NCI-H1436 treated with DMSO at 0.1 percent for 48 hours (cell line): ENCODE data around the gene NOXA1.
"Not testable (repeated sequence)": the region's sequence is repeated elsewhere in the genome, so short reads cannot be mapped to it uniquely, and the experiment has no call there.

Source experiments
- DNase-seq: peaks from one replicate; lab custom pipeline; 2025; lab: John Stamatoyannopoulos, UW

NOXA1 gene

DNA sequence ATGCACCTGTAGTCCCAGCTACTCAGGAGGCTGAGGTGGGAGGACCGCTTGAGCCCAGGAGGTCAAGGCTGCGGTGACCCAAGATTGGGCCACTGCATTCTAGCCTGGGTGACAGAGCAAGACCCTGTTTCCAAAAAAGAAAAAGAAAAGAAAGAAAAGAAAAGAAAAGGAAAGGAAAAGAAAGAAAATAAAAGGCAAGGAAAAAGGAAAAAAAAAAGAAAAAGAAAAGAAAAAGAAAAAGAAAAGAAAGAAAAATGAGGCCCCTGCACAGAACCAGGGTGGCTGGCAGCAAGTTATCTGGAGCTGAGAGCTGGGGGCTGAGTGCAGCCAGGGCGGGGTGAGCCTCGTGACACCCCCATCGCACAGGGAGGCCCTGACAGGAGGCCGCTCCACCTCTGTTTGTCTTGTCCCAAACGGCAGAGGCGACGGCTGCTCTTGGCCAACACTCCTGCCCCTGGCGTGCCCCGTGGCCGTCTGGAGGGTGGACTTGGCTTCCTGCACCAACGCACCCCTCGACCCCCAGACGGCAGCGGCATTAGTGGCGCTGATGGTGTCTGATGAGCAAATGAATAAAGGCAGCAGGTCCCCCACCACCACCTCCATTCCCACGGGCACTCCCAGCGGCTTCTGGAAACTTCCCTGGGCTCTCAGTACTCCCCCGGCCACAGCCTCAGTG is 17.0 kb upstream of the NOXA1 start:
- DNase-seq, result no peak

DNA sequence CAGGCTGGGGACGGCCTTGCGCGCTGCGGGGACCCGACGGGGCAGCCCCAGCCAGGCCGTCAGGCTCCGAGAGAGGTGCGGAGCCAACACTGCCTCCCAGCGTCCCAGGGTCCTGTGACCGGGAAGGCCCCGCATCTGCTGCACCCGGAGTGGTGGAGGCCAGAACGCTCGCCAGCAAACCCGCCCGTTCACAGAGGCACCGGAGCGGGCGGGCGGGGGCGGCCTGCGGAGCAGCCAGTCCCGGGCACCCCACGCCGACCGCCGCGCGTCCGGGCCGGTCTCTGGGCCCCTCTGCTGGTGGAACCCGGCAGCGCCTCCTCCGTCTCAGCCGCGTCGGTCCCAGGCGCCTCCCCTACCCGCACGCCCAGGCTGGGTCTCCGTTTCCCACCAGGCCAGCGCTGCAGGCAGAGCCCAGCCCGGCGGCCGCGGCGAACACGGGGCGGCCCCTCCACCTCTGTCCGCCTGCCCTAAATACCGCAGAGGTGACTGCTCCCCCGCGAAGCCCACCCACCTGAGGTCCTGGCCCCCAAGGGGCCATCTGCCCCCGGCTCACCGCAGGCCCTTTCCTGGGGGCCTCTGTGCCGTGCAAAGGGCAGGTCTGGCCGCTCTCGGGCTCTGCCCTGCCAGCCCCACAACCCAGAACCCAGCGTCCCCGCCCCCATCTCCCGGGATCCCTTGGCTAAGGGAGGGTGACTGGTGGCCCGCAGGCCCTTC is 16.2 kb upstream of the NOXA1 start:
- no peak for DNase-seq

DNA sequence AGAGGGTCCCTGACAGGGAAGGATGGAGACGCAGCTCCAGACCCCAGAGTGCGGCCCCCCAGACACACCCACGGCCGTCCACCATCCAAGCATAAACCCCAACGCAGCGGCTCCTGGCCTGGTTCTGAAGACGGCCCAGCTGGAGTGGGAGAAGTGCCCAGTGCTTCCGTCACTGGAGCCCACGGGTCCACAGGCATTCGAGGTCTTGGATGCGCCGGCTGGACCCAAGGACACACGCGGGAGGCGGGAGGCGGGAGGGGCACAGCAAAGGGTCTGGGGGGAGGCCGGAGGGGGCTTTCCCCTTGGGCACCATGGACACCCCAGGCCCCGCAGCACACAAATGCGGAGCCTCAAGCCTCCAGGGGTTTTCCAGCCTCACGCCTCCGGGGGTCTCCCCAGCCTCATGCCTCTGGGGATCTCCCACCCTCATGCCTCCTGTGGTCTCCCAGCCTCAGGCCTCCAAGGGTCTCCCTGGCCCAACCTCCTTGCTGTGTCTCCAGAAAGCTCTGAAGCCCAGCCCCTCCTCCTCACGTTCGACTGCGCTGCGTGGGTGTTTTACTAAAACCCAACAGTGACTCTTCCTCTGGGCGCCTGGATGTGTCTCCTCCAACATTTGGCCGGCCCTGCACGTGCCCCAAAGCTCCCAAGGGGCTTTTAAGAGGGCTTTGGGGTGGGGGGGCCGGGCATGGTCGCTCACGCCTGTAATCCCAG is 15.4 kb upstream of the NOXA1 start:
- no peak for DNase-seq

DNA sequence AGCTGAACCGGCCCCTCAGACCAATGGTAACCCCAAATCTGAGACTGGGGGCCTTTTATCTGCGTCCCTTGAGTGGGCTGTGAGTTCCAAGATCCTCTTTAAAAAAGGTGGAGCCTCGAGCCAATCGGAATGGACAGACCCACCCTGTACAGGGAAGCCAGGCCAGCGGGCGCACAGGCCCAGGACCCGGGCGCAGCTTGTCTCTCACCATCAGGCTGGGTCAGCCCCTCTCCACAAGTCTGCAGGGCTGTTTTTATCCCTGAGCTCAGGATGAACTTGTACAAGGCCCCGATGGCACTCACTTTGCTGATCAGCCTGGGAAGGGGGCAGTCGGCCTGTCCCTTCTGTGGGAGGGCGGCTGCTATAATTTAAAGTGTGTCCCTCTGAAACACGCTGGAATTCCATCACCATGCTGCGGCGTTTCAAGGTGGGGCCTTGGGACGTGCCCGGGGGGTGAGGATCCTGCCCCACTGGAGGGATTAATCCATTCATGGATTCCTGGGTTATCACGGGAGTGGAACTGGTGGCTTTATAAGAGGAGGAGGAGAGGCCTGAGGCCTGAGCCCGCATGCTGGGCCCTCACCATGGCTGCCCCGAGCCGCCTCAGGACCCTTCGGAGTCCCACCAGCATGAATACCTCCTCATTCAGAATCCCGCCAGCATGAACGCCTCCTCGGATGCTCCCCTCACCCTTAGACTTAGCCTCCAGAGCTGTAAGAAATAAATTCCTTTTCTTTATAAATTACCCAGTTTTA is 14.4 kb upstream of the NOXA1 start:
- no peak for DNase-seq

DNA sequence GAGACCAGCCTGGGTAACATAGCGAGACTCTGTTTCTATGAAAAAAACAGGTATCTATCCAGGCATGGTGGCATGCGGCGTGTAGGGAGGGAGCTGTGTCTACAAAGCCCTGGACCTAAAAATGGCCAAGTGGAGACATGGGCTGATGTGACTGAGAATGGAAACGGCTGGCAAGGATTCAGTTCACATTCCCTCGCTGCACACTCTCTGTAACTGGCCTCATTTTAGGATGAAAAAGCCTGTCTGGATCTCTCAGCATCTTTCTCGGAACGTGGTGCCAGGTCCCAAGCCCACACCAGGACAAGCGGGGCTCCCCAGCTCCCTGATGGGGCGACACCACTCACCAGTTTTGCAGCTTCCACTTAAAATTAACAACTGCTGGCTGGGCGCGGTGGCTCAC is 13.7 kb upstream of the NOXA1 start:
- DNase-seq, result no peak

DNA sequence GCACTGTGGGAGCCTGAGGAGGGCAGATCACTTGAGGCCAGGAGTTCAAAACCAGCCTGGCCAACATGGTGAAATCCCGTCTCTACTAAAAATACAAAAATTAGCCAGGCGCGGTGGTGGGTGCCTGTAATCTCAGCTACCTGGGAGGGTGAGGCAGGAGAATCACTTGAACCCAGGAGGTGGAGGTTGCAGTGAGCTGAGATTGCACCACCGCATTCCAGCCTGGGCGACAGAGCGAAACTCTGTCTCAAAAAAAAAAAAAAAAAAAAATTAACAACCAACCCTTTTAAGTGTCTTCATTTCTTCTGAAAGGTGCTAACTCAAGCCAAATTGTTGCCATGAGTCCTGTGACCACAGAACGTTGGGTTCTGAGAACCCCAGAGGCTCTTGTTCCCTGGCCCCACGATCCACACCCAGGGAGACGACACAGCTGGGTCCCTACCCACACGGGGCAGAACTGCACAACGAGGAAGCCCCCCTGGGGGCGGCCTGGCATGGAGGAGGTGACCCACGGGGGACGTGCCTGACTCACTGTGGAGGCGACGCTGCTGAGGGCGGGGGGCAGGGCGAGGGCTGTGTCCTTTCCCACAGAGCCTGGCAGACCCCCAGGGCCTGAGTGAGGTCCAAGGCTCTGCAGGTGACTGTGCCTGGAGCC is 12.8 kb upstream of the NOXA1 start:
- not testable (repeated sequence) for DNase-seq

DNA sequence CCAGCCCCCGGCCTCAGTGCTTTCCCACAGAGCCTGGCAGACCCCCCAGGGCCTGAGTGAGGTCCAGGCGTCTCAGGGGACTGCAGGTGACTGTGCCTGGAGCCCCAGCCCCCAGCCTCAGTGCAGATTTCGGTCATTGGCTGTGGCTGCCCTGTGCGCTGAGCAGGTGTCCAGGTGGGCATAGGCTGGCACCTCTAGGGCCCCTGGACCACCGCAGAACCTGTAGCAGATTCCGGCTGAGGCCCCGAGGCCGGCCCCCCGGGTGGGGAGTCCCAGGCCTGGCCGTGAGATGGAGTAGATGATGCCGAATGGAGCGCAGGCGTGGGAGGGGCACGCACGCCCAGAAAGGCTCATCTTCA is 12.3 kb upstream of the NOXA1 start:
- DNase-seq, result no peak

DNA sequence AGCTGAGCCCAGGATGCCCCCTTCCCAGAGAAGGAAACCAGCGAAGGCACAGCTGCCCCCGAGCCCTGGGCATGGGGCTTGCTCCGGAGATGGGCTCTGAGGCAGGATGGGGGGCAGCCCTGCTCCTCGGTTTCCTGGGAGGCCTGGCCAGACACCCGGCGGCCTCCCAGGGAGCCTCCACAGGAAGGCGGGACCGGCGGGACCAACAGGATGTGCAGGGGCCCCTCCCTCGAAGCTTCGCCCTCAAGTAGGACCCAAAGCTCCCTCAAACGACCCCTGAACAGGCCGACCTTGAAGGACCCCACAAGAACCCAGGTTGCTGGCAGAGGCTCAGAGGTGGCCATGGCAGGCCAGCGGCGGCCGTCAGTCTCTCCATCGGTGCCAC is 11.9 kb upstream of the NOXA1 start:
- DNase-seq, result no peak

DNA sequence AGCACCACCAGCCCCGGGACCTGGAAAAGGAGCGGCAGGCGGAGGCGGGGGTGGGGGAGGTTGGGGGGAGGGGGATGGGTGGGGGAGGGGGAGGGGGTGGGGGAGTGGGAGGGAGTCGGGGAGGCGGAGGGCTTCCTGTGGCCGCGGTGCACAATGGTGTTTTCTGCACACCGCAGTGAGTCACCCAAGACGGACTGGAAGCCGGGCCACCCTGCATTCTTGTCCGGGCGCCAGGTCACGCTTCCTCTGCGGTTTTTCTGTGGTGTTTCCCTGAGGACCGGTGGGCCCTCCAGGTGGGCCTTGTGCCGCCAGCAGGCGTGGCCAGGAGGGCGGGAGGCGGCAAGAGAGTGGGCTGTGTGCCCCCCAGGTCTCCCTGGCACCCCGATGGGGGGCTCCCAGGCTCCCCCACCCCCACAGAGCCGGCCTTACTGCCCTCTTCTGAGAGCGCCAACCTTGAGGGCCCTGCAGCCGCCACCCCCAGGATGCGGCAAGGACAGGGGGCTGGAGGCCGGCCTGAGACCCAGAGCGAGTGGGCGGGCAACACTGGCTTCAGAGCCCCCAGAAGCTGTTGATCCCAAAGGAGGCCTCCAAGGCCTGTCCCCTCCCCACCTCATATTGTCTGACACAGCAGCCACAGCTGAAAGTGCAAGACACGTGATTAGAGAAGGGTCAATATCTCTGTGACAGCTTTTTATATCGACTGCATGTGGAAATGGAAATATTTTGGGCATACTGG is 11.4 kb upstream of the NOXA1 start:
- DNase-seq, result no peak

DNA sequence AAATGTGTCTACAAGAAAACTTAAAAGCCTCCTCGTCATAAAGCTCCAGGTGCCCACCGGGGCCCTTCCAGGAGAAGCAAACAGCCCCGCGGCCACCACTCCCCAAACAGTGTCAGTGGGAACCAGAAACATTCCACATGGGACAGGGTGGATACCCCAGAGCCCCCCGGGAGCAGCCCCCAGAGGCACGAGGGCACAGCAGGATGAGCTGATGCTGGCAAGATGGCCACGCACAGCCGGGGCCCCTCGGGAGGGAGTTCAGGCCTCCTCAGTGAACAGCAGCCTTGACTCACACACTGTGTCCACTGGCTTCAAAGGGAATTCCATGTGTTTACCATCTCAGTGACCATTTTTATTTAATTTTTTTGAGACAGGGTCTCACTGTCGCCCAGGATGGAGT is 10.8 kb upstream of the NOXA1 start:
- DNase-seq, result no peak

DNA sequence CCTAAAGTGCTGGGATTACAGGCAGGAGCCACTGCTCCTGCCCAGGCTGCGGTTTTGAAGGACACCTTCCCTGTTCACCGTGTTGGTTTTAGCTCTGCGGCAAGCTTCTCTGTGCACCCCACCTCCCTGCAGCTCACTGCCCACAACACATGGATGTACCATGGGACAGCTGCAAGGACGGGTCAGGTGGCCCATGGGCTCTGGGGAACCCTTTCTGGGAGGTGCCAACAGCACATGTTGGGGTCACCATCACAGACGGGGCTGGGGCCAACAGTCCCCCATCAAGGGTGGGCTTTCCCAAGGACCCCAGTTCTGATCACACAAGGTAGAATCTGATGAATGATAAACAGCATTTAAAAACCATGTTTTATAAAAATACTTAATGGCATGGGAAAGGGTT is 7.7 kb upstream of the NOXA1 start:
- no peak for DNase-seq

DNA sequence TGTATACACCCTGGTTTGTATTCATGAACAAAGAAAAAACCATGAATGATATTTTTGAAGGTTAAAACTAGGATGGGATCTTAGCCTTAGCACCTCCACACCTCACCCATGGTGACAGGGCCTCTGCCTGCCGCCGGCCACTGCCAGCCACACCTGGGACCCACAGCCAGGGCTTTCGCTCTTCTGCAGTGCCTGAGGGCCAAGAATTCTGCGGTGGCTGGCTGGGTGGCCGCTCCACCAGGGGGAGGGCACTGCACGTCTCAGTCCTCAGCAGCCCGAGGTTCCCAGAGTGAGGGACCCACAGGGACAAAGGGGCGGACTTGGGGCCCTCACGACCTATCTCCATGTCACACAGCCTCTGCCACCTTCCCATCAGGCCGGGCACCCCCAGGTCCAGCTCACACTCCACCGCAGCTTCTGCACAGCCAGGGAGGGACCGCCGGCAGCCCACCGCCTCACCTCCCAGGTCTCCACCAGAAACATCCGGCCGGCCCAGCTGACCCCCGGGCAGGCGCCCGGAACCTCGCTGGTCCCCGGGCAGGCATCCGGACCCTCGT is 7.1 kb upstream of the NOXA1 start:
- DNase-seq, result no peak

DNA sequence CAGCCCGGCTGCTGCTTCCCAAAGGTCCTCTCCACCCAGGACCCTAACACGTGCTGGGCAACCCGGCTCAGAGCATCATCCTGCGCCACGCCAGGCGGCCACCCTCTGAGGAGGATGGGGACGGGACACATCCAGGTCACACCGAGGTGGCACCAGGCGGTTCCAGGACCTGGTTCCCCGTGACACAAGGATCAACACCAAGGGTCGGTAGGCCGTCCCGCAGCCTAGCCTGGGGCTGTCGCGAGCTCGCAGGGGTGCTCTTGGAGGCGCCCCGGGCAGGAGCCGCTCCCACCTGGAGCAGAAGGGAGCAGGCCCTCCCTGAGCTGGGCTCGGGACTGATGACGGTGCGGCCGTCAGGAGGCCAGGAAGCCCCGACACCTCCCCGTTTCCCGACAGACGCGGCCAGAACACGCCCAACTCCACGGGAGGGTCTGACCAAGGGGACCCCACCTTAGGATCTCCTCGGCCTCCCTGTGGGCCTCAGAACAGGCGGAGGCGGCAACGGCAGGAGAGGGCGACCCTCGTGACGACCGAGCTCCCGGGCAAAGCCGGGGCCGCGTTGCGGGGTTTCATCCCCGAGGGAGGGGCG is 6.5 kb upstream of the NOXA1 start:
- DNase-seq, result no peak

DNA sequence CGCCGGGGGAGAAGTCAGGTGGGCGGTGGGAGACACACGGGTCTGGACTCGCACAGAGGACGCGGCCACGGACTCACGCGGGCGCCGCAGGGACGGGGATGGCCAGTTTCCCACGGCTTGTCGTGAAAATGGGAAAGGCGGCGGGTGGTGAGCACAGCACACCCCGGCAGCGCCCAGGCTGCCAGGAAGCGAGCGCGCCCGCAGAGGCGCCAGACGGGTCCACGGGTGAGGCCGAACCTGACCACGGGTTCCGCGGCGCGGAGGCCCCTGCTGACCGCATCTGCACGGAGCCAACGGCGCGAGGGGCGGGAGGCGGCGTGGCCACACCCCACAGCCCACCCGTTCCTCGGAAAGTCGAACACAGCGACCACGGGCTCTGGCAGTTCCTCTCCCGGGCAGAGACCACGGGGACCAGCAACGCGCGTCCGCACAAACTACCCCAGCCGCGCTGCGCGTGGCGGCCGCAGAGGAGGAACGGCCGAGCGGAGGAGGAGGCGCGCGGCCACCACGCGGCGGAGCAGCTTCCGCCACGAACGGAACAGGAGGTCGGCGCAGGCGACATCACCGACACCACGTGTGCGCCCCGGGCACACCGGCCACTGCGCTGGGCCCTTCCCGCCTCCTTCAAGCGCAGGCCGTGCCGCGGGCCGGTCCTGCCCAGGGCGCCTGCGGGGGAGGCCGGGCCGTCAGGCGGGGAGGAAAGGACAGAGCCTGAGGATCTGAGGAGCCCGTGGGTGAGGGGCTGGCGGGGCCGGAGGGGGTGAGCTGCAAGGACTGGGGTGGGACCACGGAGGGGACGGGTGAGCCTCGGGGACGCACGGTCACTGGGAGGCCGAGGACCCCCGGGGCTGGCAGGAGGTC is 5.8 kb upstream of the NOXA1 start:
- DNase-seq, result no peak

DNA sequence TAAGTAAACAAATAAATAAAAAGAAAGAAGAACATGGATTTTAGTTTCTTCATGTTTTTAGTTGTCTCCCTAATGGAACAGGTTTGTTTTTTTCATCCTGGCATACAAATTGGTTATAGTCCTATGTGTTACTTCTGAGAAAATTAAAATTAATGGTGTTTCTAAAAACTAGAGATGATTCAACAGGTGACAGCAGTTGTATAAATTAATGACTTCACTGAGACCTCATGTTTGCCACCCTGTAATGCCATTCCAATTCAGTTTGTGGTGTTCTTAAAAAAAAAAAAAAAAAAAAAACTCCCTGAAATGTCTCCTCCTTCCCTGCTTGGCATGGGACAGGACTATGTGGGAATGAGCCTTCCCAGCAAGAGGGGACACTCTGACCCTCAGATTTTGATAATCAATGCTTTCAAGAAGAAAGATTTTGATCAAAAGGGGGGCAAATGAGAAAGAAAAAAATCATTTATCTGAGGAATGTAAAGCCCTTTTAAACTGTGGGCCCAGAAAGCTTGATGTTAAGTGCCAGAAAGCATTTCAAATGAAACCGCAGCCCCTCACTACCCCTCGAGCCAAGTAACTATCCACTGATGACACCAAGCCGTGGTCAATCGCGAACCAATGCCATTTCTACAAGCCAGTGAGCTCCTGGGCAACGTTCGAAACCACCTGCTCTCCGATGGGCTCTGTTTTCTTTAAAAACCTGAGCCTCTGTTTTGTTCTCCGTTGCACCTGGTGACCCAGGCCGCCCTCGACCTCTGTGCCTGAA is 1.2 kb upstream of the NOXA1 start:
- no peak for DNase-seq

DNA sequence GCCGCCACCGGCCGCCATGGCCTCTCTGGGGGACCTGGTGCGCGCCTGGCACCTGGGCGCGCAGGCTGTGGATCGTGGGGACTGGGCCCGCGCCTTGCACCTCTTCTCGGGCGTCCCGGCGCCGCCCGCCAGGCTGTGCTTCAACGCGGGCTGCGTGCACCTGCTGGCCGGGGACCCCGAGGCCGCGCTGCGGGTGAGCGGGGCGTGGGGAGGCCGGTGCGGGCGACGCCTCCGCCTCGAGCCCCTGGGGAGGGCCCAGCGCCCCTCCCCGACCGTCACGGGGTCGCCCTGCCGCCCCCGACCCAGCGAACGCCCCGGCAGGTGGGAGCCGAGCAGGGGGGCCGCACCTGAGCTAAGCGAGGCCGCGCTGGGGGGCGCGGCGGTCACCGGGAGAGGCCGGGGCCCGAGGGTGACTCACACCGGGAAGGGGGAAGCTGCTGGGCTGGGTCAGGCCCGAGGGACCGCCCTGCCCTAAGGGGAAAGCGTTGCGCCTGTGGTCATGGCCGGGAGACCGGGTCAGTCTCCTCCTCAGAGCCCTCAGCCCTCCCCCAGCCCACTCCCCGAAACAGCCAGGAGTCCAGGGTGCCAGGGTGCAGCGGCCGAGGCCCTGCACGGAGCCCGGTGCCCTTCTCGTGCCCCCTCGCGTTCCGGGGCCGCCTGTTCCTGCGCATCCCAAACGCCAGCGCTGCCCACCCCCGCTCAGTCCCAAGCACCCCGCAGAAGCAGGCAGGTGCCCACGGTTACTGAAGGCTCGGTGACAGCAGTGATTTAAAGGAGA is 510 bp downstream of the NOXA1 start:
- no peak for DNase-seq

DNA sequence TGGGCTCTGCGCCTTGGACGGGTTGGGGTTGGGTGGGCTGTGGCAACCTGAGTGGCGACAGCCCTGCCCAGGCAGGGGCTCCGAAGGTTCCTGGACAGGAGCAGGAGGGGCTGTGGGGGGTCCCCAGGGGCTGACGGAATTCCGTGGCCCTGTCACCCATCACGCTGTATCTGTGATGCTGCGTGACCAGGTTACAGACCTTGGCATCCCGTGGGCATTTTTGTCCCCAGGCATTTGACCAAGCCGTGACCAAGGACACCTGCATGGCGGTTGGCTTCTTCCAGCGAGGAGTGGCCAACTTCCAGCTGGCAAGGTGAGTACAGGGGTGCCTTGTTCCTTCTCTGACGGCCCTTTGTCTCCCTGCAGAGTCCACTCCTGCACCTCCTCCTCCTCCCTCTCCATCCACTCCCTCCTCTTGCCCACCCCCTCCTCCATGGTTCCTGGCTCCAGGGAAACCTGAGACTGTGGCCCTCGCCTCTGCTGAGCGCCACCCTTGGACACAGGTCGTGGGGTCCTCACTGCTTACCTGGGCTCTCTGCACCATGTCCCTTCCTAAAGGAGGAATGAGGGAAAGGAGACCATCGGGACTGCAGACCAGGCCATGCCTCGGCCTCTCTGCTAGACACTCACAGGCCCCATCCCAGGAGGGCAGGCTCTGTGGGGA is 3.0 kb downstream of the NOXA1 start:
- DNase-seq, result no peak
